ENCODE measurements around the gene ANKRD39.
"Not testable (repeated sequence)": the region's sequence is repeated elsewhere in the genome, so short reads cannot be mapped to it uniquely, and the experiment has no call there.

Gene ANKRD39

GRCh38 chr2:96806468-96807126 is 51.2 kb downstream of the ANKRD39 start:
- H3K27me3 ChIP-seq (ENCODE audit: insufficient read depth, low read depth), result no peaks in the 10 kb centered on the region
- no peak overlapping the region for H3K27ac ChIP-seq
- no peak overlapping the region for H3K4me3 ChIP-seq (IDR thresholded peaks at IDR 0.05; ENCODE audit: insufficient read depth, low read depth, low read length)
- H3K4me2 ChIP-seq, result no peak overlapping the region
- no peak for TF ChIP-seq CTCF (conservative IDR thresholded peaks at IDR 0.05; ENCODE audit: low read depth, low read length)
- H4K20me1 ChIP-seq (ENCODE audit: insufficient read depth), result no peaks in the 10 kb centered on the region
- H3K4me1 ChIP-seq (ENCODE audit: low read depth, poor library complexity, severe bottlenecking), result no peaks in the 10 kb centered on the region
- H3K79me2 ChIP-seq (ENCODE audit: insufficient read depth, low read depth), result no peaks in the 10 kb centered on the region
- no peak overlapping the region for H3K9ac ChIP-seq
- H2AFZ ChIP-seq (ENCODE audit: low read depth), result no peak overlapping the region
- no peaks in the 10 kb centered on the region for H3K36me3 ChIP-seq (ENCODE audit: insufficient read depth)

- H2AFZ ChIP-seq (ENCODE audit: low read depth); H3K27me3 ChIP-seq (ENCODE audit: insufficient read depth, low read depth); H3K27ac ChIP-seq; H3K79me2 ChIP-seq (ENCODE audit: insufficient read depth, low read depth); H3K4me3 ChIP-seq (IDR thresholded peaks at IDR 0.05; ENCODE audit: insufficient read depth, low read depth, low read length); H3K4me2 ChIP-seq; H3K36me3 ChIP-seq (ENCODE audit: insufficient read depth); H3K9ac ChIP-seq; H4K20me1 ChIP-seq (ENCODE audit: insufficient read depth); H3K4me1 ChIP-seq (ENCODE audit: low read depth, poor library complexity, severe bottlenecking): not testable (repeated sequence)
Observed at GRCh38 chr2:96805946-96806345, 51.9 kb downstream of the ANKRD39 start.

GRCh38 chr2:96804986-96805385 is 52.8 kb downstream of the ANKRD39 start:
- H3K27me3 ChIP-seq (ENCODE audit: insufficient read depth, low read depth), result no peaks in the 10 kb centered on the region
- H3K4me2 ChIP-seq, result no peak overlapping the region
- H3K9ac ChIP-seq, result no peak overlapping the region
- no peaks in the 10 kb centered on the region for H3K79me2 ChIP-seq (ENCODE audit: insufficient read depth, low read depth)
- no peaks in the 10 kb centered on the region for H4K20me1 ChIP-seq (ENCODE audit: insufficient read depth)
- H3K4me3 ChIP-seq (IDR thresholded peaks at IDR 0.05; ENCODE audit: insufficient read depth, low read depth, low read length), result no peak overlapping the region
- H2AFZ ChIP-seq (ENCODE audit: low read depth), result no peak overlapping the region
- H3K4me1 ChIP-seq (ENCODE audit: low read depth, poor library complexity, severe bottlenecking), result no peaks in the 10 kb centered on the region
- TF ChIP-seq CTCF (conservative IDR thresholded peaks at IDR 0.05; ENCODE audit: low read depth, low read length), result no peak
- H3K36me3 ChIP-seq (ENCODE audit: insufficient read depth), result no peaks in the 10 kb centered on the region
- H3K27ac ChIP-seq, result no peak overlapping the region

GRCh38 chr2:96802721-96803120 is 55.1 kb downstream of the ANKRD39 start:
- Histone ChIP-seq H3K27me3 (ENCODE audit: insufficient read depth, low read depth) (no peaks in the 10 kb centered on the region), H3K27ac (no peak overlapping the region), H4K20me1 (ENCODE audit: insufficient read depth) (no peaks in the 10 kb centered on the region), H3K4me1 (ENCODE audit: low read depth, poor library complexity, severe bottlenecking) (no peaks in the 10 kb centered on the region), H3K36me3 (ENCODE audit: insufficient read depth) (no peaks in the 10 kb centered on the region), H2AFZ (ENCODE audit: low read depth) (no peak overlapping the region), H3K9ac (no peak overlapping the region), H3K4me3 (IDR thresholded peaks at IDR 0.05; ENCODE audit: insufficient read depth, low read depth, low read length) (no peak overlapping the region), H3K79me2 (ENCODE audit: insufficient read depth, low read depth) (no peaks in the 10 kb centered on the region), H3K4me2 (no peak overlapping the region)
- TF ChIP-seq CTCF (conservative IDR thresholded peaks at IDR 0.05; ENCODE audit: low read depth, low read length), result no peak

- Histone ChIP-seq H3K4me3 (IDR thresholded peaks at IDR 0.05; ENCODE audit: insufficient read depth, low read depth, low read length) (no peak overlapping the region), H4K20me1 (ENCODE audit: insufficient read depth) (no peaks in the 10 kb centered on the region), H3K4me1 (ENCODE audit: low read depth, poor library complexity, severe bottlenecking) (no peaks in the 10 kb centered on the region), H2AFZ (ENCODE audit: low read depth) (no peak overlapping the region), H3K27me3 (ENCODE audit: insufficient read depth, low read depth) (no peaks in the 10 kb centered on the region), H3K4me2 (no peak overlapping the region), H3K79me2 (ENCODE audit: insufficient read depth, low read depth) (no peaks in the 10 kb centered on the region), H3K9ac (no peak overlapping the region), H3K27ac (no peak overlapping the region), H3K36me3 (ENCODE audit: insufficient read depth) (no peaks in the 10 kb centered on the region)
- no peak for TF ChIP-seq CTCF (conservative IDR thresholded peaks at IDR 0.05; ENCODE audit: low read depth, low read length)
Observed at GRCh38 chr2:96801786-96802595, 55.8 kb downstream of the ANKRD39 start.
